ENCODE results near the gene COL8A2. TPM values are rescaled to one million over a fixed set of nuclear protein-coding genes. Genes with fewer than 3 reads are reported as not detected.
"Not testable (repeated sequence)": the region's sequence is repeated elsewhere in the genome, so short reads cannot be mapped to it uniquely, and the experiment has no call there.

COL8A2 gene
- total and polyA plus RNA-seq, 9 donors, result 4.3 to 37.4 (median 16.6) TPM

DNA sequence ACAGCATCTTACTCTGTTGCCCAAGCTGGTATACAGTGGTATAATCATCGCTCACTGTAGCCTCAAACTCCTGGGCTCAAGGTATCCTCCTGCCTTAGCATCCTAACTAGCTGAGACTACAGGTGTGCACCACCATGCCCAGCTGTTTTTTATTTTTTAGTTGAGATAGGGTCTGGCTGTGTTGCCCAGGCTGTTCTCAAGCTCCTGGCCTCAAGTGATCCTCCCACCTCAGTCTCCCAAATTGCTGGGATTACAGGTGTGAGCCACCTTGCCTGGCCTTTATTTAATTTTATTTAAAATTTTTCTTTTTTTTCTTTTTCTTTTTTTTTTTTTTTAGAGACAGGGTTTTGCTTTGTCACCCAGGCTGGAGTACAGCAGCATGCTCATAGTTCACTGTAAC, 40.1 kb upstream of the COL8A2 start:
- WGBS (ENCODE audit: insufficient coverage), result no CpG with 5 or more reads among the region's 1 CpG
- DNase-seq, result no peak
- H3K4me3 ChIP-seq (ENCODE audit: low read length), result no peak overlapping the region
- H3K27ac ChIP-seq (ENCODE audit: low read length), result no peak overlapping the region
- H3K4me1 ChIP-seq (ENCODE audit: control insufficient read depth, insufficient read depth, low read length), result peaks cover 48% of the 10 kb centered on the region
- H3K9me3 ChIP-seq (replicated peaks; ENCODE audit: control insufficient read depth, low read depth, low read length), result no peaks in the 10 kb centered on the region
- H3K36me3 ChIP-seq (ENCODE audit: control insufficient read depth, insufficient read depth, low read length), result peaks cover 30% of the 10 kb centered on the region
- no peaks in the 10 kb centered on the region for H3K27me3 ChIP-seq (ENCODE audit: control insufficient read depth, insufficient read depth, low read length)

- H3K36me3 ChIP-seq (ENCODE audit: control insufficient read depth, insufficient read depth, low read length), result peaks cover 32% of the 10 kb centered on the region
- no peaks in the 10 kb centered on the region for H3K27me3 ChIP-seq (ENCODE audit: control insufficient read depth, insufficient read depth, low read length)
- peaks cover 49% of the 10 kb centered on the region for H3K4me1 ChIP-seq (ENCODE audit: control insufficient read depth, insufficient read depth, low read length)
- 88% methylated on average over 1 of the region's 2 CpGs for WGBS (ENCODE audit: insufficient coverage)
- H3K4me3 ChIP-seq (ENCODE audit: low read length), result no peak overlapping the region
- H3K9me3 ChIP-seq (replicated peaks; ENCODE audit: control insufficient read depth, low read depth, low read length), result no peaks in the 10 kb centered on the region
- no peak overlapping the region for H3K27ac ChIP-seq (ENCODE audit: low read length)
- no peak for DNase-seq
These were observed 39.3 kb upstream of the COL8A2 start for GRCh38 chr1:36164361-36164760.

- peaks cover 35% of the 10 kb centered on the region for H3K36me3 ChIP-seq (ENCODE audit: control insufficient read depth, insufficient read depth, low read length)
- no peaks in the 10 kb centered on the region for H3K27me3 ChIP-seq (ENCODE audit: control insufficient read depth, insufficient read depth, low read length)
- no peak overlapping the region for H3K27ac ChIP-seq (ENCODE audit: low read length)
- H3K4me1 ChIP-seq (ENCODE audit: control insufficient read depth, insufficient read depth, low read length), result peaks cover 51% of the 10 kb centered on the region
- DNase-seq, result no peak
- H3K9me3 ChIP-seq (replicated peaks; ENCODE audit: control insufficient read depth, low read depth, low read length), result no peaks in the 10 kb centered on the region
- H3K4me3 ChIP-seq (ENCODE audit: low read length), result no peak overlapping the region
These were observed 38.4 kb upstream of the COL8A2 start for GRCh38 chr1:36163426-36163825.

DNA sequence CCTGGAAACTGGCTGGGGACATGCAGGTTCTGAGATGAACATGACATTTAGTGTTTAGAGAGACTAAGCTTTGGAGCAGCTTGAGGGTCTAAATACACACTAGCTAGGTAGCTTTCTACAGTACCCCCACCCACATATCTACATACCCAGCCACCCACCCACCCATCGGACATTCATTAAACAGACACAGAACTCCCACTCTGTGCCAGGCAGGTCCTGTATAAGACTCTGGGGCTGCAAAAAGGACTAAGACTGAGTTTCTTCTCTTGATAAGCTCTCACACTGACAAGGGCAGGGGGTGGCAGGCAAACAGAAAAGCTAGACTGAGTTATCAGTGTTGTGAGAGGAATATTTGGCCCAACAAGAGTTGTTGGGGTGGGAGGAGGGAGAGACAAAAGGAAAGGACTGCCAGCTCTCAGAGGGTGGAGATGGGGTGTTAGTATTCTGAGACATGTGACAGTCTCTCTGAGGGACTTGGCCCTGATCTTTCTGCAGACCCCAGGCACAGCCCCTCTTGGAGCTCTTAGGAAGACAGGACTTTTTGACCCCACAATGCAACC, 37.7 kb upstream of the COL8A2 start:
- Histone ChIP-seq H3K4me1 (ENCODE audit: control insufficient read depth, insufficient read depth, low read length) (peaks cover 55% of the 10 kb centered on the region), H3K4me3 (ENCODE audit: low read length) (no peak overlapping the region), H3K27ac (ENCODE audit: low read length) (no peak overlapping the region), H3K36me3 (ENCODE audit: control insufficient read depth, insufficient read depth, low read length) (peaks cover 39% of the 10 kb centered on the region), H3K9me3 (replicated peaks; ENCODE audit: control insufficient read depth, low read depth, low read length) (no peaks in the 10 kb centered on the region), H3K27me3 (ENCODE audit: control insufficient read depth, insufficient read depth, low read length) (no peaks in the 10 kb centered on the region)
- no CpG with 5 or more reads among the region's 1 CpG for WGBS (ENCODE audit: insufficient coverage)
- DNase-seq, result no peak

DNA sequence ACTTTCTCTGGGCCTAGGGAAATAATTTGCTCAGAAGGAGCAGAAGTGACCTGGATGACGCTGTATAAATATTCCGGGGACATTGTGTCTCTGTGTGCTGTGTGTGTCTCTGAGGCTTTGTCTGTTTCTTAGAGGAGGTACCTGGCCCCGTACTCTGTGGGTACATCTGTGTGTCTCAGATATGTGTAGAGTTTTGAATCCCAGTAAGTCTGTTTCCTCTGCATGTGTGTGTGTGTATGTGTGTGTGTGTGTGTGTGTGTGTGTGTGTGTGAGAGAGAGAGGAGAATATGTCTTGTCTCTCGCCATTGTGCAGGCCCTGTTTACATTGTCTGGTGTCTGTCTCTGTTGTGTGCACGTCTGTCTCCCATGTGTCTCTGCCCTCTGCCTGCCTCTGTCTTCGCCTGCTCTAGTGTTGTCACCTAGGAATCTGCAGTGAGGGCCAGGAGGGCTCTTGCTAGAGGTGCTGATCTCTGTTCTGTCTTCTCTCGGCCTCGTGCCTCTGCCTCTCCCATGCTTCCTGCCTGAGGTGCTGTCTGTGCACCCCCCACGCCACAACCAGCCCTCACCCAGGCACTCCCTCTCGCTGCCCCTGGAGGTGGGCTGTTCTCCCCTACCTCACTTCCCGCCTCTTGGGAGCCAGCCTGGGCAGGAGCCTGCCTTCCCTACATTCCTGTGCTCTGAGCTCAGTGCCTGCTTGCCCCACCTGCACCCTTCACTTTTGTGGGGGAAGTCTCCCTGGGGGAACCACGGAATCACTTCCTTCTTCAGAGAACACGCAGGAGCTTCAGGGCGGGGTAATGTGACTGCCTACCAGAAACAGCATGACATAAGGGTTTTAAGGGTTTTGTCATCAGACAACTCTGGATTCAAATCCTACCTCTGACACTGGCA, 36.9 kb upstream of the COL8A2 start:
- no peaks in the 10 kb centered on the region for H3K27me3 ChIP-seq (ENCODE audit: control insufficient read depth, insufficient read depth, low read length)
- H3K27ac ChIP-seq (ENCODE audit: low read length), result peak overlapping the region; percentile 91
- DNase-seq, result peak; percentile 50
- peaks cover 52% of the 10 kb centered on the region for H3K4me1 ChIP-seq (ENCODE audit: control insufficient read depth, insufficient read depth, low read length)
- no peaks in the 10 kb centered on the region for H3K9me3 ChIP-seq (replicated peaks; ENCODE audit: control insufficient read depth, low read depth, low read length)
- 21% methylated on average over 10 of the region's 14 CpGs for WGBS (ENCODE audit: insufficient coverage)
- H3K4me3 ChIP-seq (ENCODE audit: low read length), result peak overlapping the region; percentile 45
- peaks cover 36% of the 10 kb centered on the region for H3K36me3 ChIP-seq (ENCODE audit: control insufficient read depth, insufficient read depth, low read length)

GRCh38 chr1:36160949-36161485, 36.0 kb upstream of the COL8A2 start:
- Histone ChIP-seq H3K4me1 (ENCODE audit: control insufficient read depth, insufficient read depth, low read length) (peaks cover 48% of the 10 kb centered on the region), H3K9me3 (replicated peaks; ENCODE audit: control insufficient read depth, low read depth, low read length) (no peaks in the 10 kb centered on the region), H3K27me3 (ENCODE audit: control insufficient read depth, insufficient read depth, low read length) (no peaks in the 10 kb centered on the region), H3K4me3 (ENCODE audit: low read length) (peak overlapping the region; percentile 45), H3K27ac (ENCODE audit: low read length) (peak overlapping the region; percentile 91), H3K36me3 (ENCODE audit: control insufficient read depth, insufficient read depth, low read length) (peaks cover 36% of the 10 kb centered on the region)
- peak; percentile 73 for DNase-seq
- WGBS (ENCODE audit: insufficient coverage), result 0% methylated on average over 8 of the region's 12 CpGs

DNA sequence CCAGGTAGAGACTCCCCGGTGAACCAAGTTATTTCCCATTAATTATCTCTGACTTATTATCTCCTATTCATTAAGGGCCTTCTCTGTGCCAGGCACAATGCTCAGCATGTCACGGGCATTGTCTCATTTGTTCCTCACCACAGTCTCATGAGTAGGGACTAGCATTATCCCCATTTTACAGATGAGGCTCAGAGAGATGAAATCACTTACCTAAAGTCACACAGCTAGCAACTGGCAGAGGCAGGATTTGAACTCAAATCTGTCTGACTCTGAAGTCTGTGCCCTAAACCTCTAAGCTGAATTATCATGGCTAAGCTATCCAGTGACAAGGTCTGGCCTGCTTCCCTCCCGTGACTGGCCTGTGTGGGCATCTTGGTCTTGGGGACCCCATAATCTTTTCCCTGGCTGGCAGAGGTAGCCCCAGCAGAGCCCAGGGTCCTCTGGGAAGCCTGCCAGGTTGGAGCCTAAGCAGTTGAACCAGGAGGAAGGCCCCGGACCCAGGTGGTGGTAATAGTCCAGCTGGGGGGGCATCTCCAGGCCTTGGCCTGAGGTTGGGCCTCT, 35.4 kb upstream of the COL8A2 start:
- peak overlapping the region; percentile 45 for H3K4me3 ChIP-seq (ENCODE audit: low read length)
- DNase-seq, result no peak
- H3K9me3 ChIP-seq (replicated peaks; ENCODE audit: control insufficient read depth, low read depth, low read length), result no peaks in the 10 kb centered on the region
- no peaks in the 10 kb centered on the region for H3K27me3 ChIP-seq (ENCODE audit: control insufficient read depth, insufficient read depth, low read length)
- H3K4me1 ChIP-seq (ENCODE audit: control insufficient read depth, insufficient read depth, low read length), result peaks cover 48% of the 10 kb centered on the region
- WGBS (ENCODE audit: insufficient coverage), result 56% methylated on average over 3 of the region's 4 CpGs
- peaks cover 36% of the 10 kb centered on the region for H3K36me3 ChIP-seq (ENCODE audit: control insufficient read depth, insufficient read depth, low read length)
- H3K27ac ChIP-seq (ENCODE audit: low read length), result peak overlapping the region; percentile 91

GRCh38 chr1:36159614-36160387, 34.8 kb upstream of the COL8A2 start:
- Histone ChIP-seq H3K9me3 (replicated peaks; ENCODE audit: control insufficient read depth, low read depth, low read length) (no peaks in the 10 kb centered on the region), H3K27ac (ENCODE audit: low read length) (peak overlapping the region; percentile 24), H3K4me3 (ENCODE audit: low read length) (no peak overlapping the region), H3K4me1 (ENCODE audit: control insufficient read depth, insufficient read depth, low read length) (peaks cover 55% of the 10 kb centered on the region), H3K36me3 (ENCODE audit: control insufficient read depth, insufficient read depth, low read length) (peaks cover 36% of the 10 kb centered on the region), H3K27me3 (ENCODE audit: control insufficient read depth, insufficient read depth, low read length) (no peaks in the 10 kb centered on the region)
- no peak for DNase-seq
- 87% methylated on average over 7 of the region's 10 CpGs for WGBS (ENCODE audit: insufficient coverage)

GRCh38 chr1:36158827-36159252, 33.8 kb upstream of the COL8A2 start:
- H3K4me1 ChIP-seq (ENCODE audit: control insufficient read depth, insufficient read depth, low read length), result peaks cover 59% of the 10 kb centered on the region
- not testable (repeated sequence) for H3K27me3 ChIP-seq (ENCODE audit: control insufficient read depth, insufficient read depth, low read length); H3K27ac ChIP-seq (ENCODE audit: low read length); H3K4me3 ChIP-seq (ENCODE audit: low read length); DNase-seq; H3K9me3 ChIP-seq (replicated peaks; ENCODE audit: control insufficient read depth, low read depth, low read length)
- WGBS (ENCODE audit: insufficient coverage), result no CpG with 5 or more reads among the region's 10 CpGs
- H3K36me3 ChIP-seq (ENCODE audit: control insufficient read depth, insufficient read depth, low read length), result peaks cover 32% of the 10 kb centered on the region
